NCI-H1694 (cell line): ENCODE measurements around the gene SLC10A3.

Experiments used
- DNase-seq: peaks from one replicate; lab custom pipeline; 2025; lab: John Stamatoyannopoulos, UW

Gene SLC10A3

GRCh38 chrX:154484255-154485149 is 5.9 kb downstream of the SLC10A3 start:
- DNase-seq, result no peak

DNA sequence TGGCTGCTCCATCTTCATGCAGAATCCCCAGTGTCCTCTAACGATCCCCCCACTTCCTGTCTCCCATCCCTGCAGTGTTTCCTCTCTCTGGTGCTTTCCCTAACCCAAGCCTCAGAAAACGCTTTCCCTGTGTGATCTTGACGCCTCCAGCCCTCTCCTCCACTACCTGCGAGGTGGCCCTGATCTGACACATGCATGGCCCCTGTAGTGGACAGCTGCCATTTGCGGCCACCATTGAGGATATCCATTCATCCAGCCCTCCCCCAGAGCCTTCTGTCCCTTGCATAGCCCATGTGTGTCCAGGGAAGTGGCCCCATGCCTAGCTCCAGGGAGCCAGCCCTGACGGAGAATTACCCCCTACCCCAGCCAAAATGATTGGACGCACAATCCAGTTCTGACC is 7.1 kb downstream of the SLC10A3 start:
- DNase-seq, result no peak

DNA sequence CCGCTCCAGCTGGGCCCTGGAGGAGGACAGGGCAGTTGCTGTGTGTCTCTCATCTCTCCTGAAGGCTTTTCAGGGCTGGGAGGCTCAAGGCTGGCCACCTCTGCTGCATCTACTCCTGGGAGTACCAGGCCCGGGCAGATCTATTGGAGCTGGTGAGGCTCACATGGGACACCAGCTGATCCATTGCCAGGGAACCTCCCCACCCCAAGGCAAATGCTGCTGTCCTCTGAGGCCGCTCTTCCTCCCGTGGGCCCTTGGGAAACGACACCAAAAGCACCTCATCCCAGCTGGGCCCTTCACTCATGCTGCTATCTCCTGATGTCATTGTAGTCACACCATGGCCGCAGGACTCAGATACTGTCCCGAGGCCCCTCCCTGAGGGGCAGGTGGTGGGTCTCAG is 7.6 kb downstream of the SLC10A3 start:
- DNase-seq, result no peak

DNA sequence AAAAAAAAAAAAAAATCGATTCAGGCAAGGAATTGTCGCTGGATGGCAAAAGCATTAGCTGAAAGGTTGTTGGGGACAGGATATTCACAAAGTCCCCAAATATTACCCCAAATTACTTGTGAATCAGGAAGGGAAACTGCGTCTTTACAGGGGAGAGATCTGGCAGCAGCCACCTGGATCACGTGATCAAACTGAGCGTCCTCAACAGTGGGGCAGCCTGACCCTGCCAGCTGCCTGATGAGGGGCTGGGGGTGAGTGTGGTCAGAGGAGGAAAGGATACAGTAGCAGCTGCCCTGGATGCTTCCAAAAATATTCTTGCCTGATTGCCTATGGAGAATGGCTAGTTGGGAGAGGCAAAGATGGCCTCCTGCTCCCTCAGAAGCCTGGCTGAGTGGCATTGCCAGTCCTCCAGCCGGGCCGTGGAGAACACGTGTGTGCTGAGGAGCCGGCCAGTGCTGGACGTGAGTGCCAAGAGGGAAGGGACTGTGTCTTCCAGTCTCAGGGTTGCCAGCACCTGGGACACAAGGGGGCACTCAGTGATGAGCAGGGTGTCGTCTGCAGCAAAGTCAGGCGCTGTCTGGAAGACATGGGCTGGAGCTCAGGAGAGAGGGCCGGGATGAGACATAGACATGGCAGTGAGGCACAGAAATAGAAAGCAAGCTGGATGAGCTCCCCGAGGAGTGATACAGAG is 8.4 kb downstream of the SLC10A3 start:
- DNase-seq, result no peak

- no peak for DNase-seq
Measured at GRCh38 chrX:154481195-154481594, 9.2 kb downstream of the SLC10A3 start.

- DNase-seq, result peak; percentile 33
Measured at GRCh38 chrX:154478728-154479622, 11.5 kb downstream of the SLC10A3 start, which contains the start of gene LAGE3. Gene LAGE3 (minus strand): TSS chrX:154479281. CDS start chrX:154478915, 366 bp downstream.

DNA sequence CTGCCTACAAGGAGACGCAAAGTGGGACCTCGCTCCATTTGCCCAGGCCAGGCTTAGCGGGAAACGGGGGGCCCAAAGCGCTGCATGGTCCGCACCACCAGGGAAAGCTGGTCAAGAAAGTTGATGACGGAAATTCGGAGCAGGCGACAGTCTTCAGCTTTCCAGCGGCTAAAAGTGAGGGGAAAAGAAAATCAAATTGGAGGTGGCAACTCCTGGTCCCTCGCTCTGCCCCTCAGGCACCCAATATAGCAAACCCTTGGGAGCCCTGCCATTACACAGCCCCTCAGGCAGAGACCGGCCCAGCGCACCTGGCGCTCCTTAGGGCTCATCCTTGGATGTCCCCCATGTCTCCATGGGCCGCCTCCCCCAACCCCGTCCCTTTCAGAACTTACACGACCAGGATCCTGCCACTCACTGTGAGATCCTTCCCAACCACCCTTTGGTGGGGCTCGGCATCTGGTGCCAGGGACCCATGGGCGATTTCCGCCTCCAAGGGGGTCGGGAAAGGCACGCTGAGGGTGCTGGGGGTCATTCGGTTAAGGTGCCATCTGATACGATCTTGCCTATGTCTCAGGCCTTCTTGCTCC is 12.4 kb downstream of the SLC10A3 start:
- no peak for DNase-seq

DNA sequence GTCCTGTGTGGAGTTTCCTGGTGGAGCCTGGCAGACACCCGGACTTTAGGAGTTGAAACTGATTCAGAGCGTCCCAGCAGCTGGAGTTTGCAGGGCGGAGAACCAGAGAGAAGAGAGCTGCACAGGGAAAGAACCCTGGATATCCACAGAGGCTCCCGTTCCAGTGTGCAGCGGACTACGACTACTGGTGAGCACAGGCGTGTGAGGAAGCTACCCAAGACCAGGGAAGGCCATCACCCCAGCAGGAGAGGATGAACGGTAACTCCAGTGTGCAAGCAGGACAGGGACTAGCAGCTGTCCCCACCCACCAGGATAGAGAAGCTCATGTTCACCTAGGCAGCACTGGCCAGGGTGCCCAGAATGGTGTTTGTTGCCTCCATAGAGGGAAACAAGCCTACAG is 13.6 kb downstream of the SLC10A3 start:
- no peak for DNase-seq

DNA sequence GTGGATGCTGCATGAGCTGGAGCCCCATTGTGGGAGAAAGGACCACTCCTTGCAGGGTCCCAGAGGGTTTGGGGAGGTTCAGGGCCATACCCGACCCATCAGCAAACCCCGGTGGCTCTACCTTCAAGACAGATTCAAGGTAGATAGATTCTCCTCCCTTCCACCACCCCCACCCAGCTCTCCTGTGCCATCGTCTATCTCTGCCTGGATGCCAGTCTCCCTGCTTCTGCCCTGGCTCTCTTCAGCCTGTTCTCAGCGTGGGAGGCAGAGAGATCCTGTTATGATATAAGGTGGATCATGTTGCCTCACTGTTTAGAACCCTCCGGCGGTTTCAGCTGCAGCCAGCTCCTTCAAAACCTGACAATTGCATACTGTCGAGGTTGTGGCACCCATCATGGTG is 16.7 kb downstream of the SLC10A3 start:
- no peak for DNase-seq

GRCh38 chrX:154472685-154473632 is 17.5 kb downstream of the SLC10A3 start:
- no peak for DNase-seq

DNA sequence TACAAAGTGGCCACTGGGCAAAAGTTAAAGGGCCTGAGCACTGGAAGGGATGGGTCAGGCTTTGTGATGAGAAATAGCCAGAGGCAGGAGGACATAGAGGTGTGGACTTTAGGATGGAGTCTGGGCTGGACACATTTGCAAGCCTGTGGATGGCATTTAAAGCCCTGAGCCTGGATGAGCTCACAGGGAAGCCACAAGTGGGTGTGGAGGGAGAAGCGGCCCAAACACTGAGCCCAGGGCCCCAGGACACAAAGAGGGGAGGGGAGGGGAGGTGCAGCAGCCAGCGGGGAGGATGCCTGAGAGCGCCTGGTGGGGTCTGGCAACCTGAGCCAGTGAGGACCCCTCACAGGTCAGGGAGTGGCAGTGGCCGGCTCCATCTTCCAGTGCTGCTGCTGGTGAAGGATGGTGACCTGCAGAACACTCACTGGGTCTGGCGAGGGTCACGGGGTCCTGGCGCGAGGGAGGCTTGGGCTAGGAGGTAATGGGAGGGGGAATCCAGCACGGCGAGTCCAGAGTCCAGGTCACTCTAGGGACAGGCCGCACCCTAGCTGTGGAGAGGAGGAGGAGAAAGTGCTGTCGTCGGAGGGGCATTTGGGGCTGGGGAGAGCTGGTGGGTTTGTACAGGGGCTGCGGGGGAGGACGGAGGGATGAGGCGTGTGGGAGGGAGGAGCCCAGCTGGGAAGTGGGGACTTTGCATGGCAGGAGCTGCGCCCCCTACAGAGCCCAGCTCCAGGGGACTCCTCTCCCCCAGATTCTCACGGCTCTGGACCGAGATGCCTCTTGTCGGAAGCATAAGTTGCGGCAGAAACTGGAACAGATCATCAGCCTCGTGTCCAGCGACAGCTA is 18.4 kb downstream of the SLC10A3 start:
- no peak for DNase-seq

GRCh38 chrX:154470914-154471568 is 19.4 kb downstream of the SLC10A3 start:
- no peak for DNase-seq

DNA sequence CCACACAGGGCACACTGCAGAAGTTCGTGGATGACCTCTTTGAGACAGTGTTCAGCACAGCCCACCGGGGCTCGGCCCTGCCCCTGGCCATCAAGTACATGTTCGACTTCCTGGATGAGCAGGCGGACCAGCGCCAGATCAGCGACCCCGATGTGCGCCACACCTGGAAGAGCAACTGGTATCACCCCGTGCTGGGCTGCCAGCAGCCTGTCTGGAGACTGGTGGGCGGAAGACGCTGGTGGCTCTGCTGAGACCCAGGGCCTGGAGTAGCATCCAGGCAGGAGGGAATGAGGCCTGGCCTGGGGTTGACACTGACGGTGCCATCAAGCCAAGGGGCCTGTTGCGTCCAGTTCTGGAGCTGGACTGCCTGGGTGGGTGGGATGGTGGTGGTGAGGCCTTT is 20.0 kb downstream of the SLC10A3 start:
- no peak for DNase-seq

- no peak for DNase-seq
Measured at GRCh38 chrX:154469880-154470279, 20.5 kb downstream of the SLC10A3 start.

GRCh38 chrX:154469114-154469513 is 21.3 kb downstream of the SLC10A3 start:
- DNase-seq, result no peak

- no peak for DNase-seq
Measured at GRCh38 chrX:154468217-154468616, 22.2 kb downstream of the SLC10A3 start.

GRCh38 chrX:154467556-154467955 is 22.9 kb downstream of the SLC10A3 start:
- DNase-seq, result no peak

- no peak for DNase-seq
Measured at GRCh38 chrX:154466907-154467306, 23.5 kb downstream of the SLC10A3 start.

DNA sequence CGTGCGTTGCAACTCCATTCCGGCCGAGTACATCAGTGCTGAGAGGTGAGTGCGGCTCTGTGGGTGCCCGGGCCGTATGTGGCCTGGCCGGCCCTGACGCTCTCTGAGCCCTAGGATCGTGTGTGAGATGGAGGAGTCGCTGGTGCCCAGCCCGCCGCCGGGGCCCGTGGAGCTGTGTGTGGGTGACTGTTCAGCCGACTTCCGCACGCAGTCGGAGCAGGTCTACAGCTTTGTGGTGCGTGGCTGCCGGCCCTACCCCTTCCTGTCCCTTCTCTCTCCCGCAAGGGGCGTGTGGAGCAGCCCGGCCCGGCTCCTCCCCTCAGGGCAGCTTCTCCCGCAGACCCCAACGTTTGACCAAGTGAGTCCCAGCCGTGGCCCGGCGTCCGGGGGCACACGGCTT is 24.4 kb downstream of the SLC10A3 start:
- DNase-seq, result no peak
